GM15510 (cell line): ENCODE data around the gene DIRAS1.

ENCODE experiments used
- POLR2A ChIP-seq: IDR thresholded peaks from 3 replicates; pipeline ENCODE4 v1.6.1; 2011; ENCODE audit warnings: borderline replicate concordance; ENCODE audit not compliant: insufficient read length; ENCODE audit errors: extremely low read depth

The DIRAS1 gene

GRCh38 chr19:2720777-2721569 is at the start of gene DIRAS1:
DIRAS1 (minus strand) TSS chr19:2721372; CDS start chr19:2717806, 3,566 bp downstream.
- TF ChIP-seq POLR2A, result no peak

- no peak for TF ChIP-seq POLR2A
These were observed 49.2 kb upstream of the DIRAS1 start for GRCh38 chr19:2770055-2771013.

GRCh38 chr19:2769218-2769617 is 48.0 kb upstream of the DIRAS1 start:
- no peak for TF ChIP-seq POLR2A

- no peak for TF ChIP-seq POLR2A
These were observed 47.4 kb upstream of the DIRAS1 start for GRCh38 chr19:2768365-2769132.

GRCh38 chr19:2767688-2768087 is 46.5 kb upstream of the DIRAS1 start:
- no peak for TF ChIP-seq POLR2A

- no peak for TF ChIP-seq POLR2A
These were observed 45.6 kb upstream of the DIRAS1 start for GRCh38 chr19:2766594-2767372.

GRCh38 chr19:2765376-2765775 is 44.2 kb upstream of the DIRAS1 start:
- TF ChIP-seq POLR2A, result no peak

GRCh38 chr19:2764945-2765344 is 43.8 kb upstream of the DIRAS1 start:
- TF ChIP-seq POLR2A, result no peak

- TF ChIP-seq POLR2A, result no peak
These were observed 42.5 kb upstream of the DIRAS1 start for GRCh38 chr19:2763687-2764086.

- TF ChIP-seq POLR2A, result no peak
These were observed 41.8 kb upstream of the DIRAS1 start for GRCh38 chr19:2762783-2763496.

- TF ChIP-seq POLR2A, result no peak
These were observed 41.0 kb upstream of the DIRAS1 start for GRCh38 chr19:2761876-2762782.

GRCh38 chr19:2761309-2761677 is 40.1 kb upstream of the DIRAS1 start:
- no peak for TF ChIP-seq POLR2A
